ENCODE data around the gene NFASC.

Gene NFASC

DNA sequence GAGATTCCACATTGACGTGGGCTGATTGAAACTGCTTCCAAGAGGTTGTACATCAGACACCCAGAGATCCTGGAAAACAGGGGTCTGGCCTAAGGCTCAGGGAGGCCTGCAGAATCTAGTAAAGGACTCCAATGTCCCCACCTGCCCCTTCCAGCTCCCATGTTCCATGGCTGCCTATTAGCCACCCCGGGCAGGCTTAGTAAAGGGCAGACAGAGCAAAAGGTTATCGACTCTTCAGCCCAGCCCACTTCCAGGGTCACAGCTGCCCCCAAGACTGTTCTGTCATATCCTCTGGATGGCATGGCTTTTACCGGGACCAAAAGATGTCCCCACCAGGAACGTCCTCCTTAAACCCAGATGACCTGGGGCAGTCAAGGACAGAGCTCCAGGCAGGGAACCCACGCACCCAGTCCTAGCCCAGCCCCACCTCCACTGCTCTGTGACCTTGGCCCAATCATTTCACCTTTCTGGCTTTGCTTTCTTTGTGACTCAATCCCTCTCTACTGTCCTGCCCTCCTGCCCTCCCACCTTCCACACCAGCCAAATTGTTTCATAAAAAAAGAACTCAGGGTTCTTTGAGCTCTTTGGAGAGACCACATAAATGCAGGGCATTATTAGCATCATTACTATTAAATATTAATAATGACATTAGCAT is 167.6 kb downstream of the NFASC start:
- no peak overlapping the region for H3K4me3 ChIP-seq (replicated peaks; ENCODE audit: low read depth, low read length)
- DNase-seq (ENCODE audit: extremely low read depth, low read depth) = no peak
- TF ChIP-seq, protein P1, sequence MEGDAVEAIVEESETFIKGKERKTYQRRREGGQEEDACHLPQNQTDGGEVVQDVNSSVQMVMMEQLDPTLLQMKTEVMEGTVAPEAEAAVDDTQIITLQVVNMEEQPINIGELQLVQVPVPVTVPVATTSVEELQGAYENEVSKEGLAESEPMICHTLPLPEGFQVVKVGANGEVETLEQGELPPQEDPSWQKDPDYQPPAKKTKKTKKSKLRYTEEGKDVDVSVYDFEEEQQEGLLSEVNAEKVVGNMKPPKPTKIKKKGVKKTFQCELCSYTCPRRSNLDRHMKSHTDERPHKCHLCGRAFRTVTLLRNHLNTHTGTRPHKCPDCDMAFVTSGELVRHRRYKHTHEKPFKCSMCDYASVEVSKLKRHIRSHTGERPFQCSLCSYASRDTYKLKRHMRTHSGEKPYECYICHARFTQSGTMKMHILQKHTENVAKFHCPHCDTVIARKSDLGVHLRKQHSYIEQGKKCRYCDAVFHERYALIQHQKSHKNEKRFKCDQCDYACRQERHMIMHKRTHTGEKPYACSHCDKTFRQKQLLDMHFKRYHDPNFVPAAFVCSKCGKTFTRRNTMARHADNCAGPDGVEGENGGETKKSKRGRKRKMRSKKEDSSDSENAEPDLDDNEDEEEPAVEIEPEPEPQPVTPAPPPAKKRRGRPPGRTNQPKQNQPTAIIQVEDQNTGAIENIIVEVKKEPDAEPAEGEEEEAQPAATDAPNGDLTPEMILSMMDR (IDR thresholded peaks at IDR 0.05; ENCODE audit: low read depth, low read length, missing control alignments) = no peak

DNA sequence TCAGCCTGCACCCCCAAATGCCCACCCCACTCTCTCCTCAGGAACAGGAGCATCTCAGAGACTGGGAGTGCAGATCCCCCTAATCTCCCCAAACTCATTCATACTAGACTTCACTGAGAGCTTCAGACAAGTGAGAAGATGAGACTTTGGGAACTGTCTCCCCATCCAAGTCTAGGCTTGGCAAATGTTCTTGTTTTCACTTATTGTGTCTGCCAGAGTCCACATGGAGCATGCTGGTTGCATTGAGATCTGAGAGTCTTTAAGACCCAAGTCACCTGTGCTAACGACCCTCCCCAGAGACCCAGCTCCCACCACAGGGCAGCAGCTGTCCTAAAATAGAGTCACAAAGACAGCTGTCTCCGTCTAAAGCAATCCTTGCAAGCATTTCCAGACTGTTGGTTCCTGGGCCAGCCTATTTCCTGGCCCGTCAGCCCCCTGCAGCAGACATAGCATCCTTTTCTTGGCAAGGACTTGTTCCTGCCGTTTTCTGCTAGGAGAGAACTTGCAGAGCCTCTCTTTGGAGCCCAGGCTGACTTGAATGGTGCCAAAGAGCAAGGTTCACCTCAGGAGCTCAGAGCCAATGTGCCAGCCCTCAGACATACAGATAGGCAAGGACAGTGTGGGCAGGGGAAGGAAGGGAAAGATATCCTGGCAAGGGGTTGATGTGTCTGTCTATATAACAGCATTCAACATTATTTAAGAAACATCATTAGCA is 170.5 kb downstream of the NFASC start:
- DNase-seq (ENCODE audit: extremely low read depth, low read depth) = no peak
- TF ChIP-seq, protein P1 (IDR thresholded peaks at IDR 0.05; ENCODE audit: low read depth, low read length, missing control alignments) = no peak
- no peak overlapping the region for H3K4me3 ChIP-seq (replicated peaks; ENCODE audit: low read depth, low read length)

DNA sequence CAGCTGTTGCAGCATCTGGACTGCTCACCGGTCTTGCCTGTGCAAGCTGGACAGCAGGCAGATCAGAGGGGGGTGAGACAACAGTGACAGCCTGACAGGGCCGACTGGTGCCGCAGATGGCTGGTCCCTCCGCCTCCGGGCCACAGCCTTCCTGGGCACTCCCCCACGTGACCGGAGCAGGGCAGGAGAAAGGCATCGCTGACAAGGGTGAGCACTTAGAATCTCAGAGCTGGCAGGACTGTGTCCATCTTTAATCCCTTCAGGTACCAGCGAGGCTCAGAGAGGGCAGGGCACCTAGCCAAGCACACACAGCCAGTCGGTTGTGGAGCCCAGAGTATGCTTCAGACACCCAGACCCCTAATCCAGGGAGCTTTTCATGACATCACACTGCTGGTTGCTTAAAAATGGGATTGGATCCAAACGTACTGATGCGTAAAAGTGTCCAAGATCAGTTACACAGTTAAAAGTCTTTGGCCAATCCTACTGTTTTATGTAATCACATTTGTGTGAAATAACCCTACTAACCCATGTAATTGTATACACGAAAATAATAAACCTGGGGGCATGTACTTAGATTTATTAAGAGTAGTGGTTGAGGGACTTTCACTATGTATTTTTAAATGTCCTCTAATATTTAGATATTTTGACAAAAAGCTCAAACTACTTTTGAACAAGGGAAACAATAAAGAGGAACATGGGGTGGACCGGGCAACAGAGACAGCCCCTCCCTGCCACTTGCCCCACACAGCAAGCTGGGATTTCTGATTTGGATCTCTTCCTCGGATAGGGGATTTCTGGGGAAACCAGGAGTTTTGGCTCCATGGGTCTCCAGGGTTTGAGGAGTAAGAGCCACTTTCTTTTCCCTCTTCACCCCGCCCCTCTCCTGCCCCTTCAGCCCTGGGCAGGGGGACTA is 171.6 kb downstream of the NFASC start:
- TF ChIP-seq, protein P1 (IDR thresholded peaks at IDR 0.05; ENCODE audit: low read depth, low read length, missing control alignments) = no peak
- no peak overlapping the region for H3K4me3 ChIP-seq (replicated peaks; ENCODE audit: low read depth, low read length)
- DNase-seq (ENCODE audit: extremely low read depth, low read depth) = no peak

DNA sequence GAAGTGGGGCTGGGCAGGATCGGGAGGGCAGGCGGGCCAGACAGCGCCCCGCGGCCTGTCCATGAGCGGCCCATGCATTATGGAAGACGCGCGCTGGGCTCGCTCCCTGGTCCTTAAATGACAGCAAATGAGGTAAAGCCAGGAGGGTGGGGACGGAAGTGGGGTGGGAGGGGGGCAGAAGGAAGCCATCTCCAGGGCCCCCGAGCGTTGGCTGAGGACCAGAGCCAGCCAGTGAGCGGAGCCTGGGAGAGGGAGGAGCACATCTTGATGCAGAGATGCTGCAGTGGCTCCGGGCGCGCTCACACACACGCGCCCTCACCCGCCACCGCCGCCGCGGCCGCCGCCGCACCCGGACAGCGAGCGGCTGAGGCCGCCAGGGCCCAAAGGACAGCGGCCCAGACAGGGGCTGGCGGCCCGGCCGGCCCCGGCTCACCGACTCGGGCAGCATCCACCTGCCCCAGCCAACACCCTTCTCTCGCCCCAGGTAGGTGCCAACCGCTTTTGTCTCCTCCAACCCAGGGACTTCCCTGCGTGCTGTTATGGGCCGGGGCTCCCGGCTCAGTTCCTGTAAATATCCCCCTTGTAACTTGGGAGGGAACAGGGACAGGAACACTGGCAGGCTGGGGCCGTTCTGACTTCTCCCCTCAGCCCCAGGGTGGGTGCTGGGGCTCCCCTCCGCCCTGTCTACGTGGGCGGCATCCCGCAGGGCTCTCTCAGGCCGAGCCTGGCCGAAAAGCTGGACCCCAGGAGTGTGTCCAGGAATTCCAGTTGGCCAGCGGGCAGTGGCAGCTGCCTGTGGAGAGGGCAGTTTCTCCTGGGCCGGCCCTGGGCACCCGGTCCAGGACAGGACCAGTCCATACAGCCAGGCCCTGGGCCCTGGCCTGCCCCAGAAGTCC is 172.5 kb downstream of the NFASC start, which contains the start of gene CNTN2:
TSS of gene CNTN2 (plus strand) at position 302 of the 896 bp plus-strand sequence. CDS start 9,974 bp downstream, outside the sequence.
- no peak within 1 kb of the TSS for H3K4me3 ChIP-seq (replicated peaks; ENCODE audit: low read depth, low read length)

DNA sequence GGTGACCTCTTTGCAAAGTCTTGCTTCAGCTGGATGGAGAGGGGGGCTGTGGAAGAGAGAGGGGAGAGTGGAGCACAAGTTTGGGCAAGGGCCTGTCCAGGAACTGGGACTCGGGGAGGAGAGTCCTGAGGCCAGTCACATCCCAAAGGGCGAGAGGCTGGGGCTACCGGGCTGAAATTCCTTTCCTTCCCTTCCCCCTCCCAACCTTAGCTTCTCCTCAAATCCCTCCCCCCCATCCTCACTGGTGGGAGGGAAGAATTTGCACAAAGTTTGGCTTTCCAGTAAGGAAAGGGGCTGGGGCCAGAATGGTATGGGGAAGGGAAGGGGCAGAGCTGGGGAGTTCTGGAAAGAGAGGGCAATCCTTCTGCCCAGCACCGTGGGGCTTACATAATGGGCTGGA is 173.2 kb downstream of the NFASC start:
- H3K4me3 ChIP-seq (replicated peaks; ENCODE audit: low read depth, low read length) = no peak overlapping the region
- DNase-seq (ENCODE audit: extremely low read depth, low read depth) = no peak
- TF ChIP-seq, protein P1 (IDR thresholded peaks at IDR 0.05; ENCODE audit: low read depth, low read length, missing control alignments) = no peak

More for the DNA sequence above, 172.5 kb downstream of the NFASC start, which contains the start of gene CNTN2:
- DNase-seq (ENCODE audit: extremely low read depth, low read depth) = no peak
- TF ChIP-seq, protein P1 (IDR thresholded peaks at IDR 0.05; ENCODE audit: low read depth, low read length, missing control alignments) = no peak

DNA sequence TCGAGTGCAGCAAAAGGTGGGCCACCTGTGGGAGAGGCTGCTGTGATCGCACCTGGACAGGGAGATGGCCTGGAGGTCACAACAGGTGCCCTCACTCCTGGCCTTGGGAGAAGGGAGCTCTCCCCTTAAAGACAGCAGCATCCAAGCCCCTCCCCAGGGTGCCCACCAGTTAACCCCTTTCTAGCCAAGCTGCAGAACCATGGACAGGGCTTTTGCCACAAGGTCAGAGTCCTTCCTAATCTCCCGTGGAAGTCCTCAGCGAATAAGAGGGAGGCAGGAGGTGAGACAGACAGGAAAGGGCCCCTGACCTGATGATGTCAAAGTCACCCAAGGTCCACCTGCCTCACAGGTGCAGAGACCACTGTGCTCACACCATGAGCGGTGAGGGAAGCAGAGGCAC is 174.1 kb downstream of the NFASC start:
- TF ChIP-seq, protein P1 (IDR thresholded peaks at IDR 0.05; ENCODE audit: low read depth, low read length, missing control alignments) = no peak
- no peak overlapping the region for H3K4me3 ChIP-seq (replicated peaks; ENCODE audit: low read depth, low read length)
- DNase-seq (ENCODE audit: extremely low read depth, low read depth) = no peak

Measured in HFF-Myc (cell line).